ENCODE measurements around the gene KRTAP10-4. TPM values are rescaled to one million over a fixed set of nuclear protein-coding genes. Genes with fewer than 3 reads are reported as not detected.
"Not testable (repeated sequence)": the region's sequence is repeated elsewhere in the genome, so short reads cannot be mapped to it uniquely, and the experiment has no call there.

The KRTAP10-4 gene
- total RNA-seq, 1 experiment from 2014 or later: not detected

DNA sequence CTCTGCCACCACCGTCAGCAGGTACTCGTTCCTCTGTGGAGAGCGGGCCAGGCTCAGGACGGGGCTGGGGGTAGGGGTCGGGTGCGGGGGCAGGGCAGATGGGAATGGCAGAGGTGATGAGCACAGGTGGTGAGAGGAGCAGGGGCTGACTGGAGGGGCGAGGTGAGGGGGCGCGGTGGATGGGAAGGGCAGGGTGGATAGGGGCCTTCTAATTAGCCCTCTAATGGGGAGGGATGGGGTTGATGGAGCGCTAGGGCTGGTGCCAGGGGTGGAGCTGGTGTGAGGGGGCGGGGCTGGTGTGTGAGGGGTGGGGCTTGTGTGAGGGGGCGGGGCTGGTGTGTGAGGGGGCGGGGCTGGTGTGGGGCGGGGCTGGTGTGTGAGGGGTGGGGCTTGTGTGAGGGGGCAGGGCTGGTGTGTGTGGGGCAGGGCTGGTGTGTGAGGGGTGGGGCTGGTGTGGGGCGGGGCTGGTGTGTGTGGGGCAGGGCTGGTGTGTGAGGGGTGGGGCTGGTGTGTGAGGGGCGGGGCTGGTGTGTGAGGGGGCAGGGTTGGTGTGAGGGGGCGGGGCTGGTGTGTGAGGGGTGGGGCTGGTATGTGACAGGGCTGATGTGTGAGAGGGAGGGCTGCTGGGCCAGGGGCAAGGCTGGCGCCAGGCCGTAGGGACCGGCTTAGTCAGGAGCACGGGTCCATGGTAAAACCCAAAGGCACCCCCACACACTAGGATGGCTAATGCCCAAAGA lies 39.5 kb upstream of the KRTAP10-4 start:
- no peak for DNase-seq (ENCODE audit: low read depth)

DNA sequence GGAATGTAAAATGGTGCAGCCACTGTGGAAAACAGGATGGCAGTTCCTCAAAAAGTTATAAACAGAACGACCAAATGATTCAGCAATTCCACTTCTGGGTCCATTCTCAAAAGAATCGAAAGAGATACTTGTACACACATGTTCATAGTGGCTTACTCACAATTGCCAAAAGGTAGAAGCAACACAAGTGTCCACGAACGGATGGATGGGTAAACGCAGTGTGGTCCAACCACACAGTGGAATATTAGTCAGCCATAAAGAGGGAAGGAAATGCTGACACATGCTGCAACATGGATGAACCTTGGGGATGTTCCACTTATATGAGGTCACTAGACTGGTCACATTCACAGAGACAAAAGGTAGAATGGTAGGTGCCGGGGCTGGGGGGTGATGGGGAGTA lies 38.8 kb upstream of the KRTAP10-4 start:
- no peak for DNase-seq (ENCODE audit: low read depth)

DNA sequence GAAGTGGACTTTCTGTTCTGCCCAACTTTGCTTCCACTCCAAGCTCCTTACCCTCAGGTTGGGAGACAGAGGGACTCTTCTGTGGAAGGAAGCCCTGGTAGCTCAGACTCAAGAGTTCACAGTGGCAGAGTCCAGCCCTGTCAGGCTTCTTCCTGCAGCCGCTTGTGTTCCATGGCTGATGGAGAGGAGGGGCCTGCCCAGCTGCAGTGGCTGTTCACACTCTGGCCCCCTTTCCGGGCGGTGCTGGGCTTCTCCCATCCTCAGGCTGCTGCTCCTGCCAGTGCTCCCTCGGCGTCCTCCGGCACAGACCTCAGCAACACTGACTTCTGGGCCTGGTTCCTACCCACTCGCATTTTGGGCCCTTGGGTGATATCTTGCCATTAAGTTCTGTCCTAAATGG lies 37.6 kb upstream of the KRTAP10-4 start:
- no peak for DNase-seq (ENCODE audit: low read depth)

DNA sequence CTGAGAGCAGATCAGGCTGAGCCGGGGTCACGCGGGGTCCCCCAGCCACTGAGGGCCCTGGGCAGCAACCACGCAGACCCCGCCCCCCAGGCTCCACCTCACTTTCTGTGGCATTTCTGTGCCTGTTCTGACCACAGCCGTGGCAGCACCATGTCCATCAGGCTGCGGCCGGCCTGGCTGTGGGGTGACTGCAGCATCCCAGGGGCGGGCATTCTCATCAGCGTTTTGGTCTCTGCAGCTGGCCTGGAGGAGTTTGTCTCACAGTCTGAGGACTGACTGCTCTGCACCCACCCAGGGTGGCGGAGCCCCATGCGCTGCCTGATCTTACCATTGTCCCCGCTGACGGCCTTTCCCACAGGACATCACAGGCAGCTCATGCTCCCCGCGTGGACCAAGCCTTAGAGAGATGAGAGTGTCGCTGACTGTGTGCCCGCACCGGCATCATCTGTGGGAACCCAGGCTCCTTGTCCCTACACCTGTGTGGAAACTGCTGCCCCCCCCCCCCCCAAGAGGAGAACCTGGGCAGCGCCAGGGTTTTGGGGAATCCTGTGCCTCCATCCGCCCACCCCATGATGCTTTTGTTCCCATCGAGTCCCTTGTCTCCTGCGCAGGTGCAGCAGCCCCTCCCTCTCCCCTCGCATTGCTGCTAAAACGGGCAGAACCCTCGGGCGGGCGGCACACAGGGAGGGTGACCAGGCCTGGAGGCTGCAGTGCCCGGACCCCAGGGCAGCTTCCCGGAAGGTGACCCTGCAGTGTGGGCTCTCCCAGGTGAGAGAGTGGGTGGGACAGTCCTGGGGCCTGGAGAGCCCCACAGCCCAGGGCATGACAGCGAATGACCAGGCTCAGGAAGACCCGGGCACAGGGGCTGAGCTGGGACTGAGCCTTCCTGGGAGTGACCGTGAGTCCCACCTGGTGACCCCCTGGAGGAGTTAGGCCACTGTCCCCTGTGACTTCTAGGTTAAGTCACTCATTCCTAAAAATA lies 35.3 kb upstream of the KRTAP10-4 start:
- DNase-seq (ENCODE audit: low read depth): peak; percentile 1

DNA sequence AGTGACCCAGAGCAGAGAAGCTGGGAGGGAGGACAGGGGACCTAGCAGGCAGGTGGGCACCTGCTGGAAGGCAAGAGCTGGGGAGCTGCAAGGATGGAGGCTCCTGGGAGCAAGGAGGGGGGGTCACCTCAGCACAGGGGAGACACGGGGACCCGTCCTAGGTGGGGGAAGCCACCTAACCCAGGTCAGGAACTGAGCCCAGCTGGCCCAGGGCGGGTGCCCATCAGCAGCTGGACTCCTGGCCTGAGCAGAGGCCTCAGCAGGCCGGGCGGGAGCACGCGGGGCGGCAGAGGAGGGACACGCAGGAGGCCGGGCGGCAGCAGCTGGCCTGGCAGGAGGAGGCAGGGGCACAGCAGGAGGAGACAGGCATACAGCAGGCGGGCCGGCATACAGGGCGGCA lies 34.5 kb upstream of the KRTAP10-4 start:
- peak; percentile 2 for DNase-seq (ENCODE audit: low read depth)

DNA sequence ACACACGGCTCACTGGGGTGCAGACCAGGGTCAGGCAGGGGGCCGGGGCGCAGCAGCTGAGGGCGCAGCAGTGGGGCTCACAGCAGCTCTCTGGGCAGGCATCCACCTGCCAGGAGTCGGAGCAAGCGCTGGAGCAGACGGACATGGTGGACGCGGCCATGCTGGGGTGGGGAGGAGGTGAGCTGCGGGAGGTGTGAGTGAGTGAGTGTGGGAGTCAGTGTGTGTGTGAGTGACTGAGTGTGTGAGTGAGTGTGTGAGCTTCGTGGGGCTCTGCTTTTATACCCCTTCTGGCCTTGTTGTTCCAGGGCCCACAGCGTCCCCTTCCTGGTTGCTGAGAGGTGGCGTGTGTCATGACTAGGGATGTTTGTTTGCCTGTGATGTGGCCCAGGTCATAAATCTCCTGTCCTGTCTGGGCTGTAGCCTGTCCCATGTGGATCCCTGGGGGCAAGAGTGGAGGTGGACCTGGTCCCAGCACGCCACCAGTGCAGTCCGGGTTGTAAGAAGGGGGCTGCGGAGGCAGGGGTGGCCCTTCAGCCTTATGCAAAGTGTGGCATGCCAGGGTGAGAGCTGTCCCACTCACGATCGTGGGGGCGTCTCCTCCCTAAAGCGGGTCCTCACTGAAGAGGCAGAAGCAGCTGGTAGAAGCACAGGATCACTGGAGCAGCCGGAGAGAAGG lies 33.4 kb upstream of the KRTAP10-4 start, which contains the start of gene KRTAP10-1:
KRTAP10-1 (minus strand) TSS at position 205 of the 676 bp plus-strand sequence; CDS start at position 160, 45 bp downstream.
- DNase-seq (ENCODE audit: low read depth): peak; percentile 3

DNA sequence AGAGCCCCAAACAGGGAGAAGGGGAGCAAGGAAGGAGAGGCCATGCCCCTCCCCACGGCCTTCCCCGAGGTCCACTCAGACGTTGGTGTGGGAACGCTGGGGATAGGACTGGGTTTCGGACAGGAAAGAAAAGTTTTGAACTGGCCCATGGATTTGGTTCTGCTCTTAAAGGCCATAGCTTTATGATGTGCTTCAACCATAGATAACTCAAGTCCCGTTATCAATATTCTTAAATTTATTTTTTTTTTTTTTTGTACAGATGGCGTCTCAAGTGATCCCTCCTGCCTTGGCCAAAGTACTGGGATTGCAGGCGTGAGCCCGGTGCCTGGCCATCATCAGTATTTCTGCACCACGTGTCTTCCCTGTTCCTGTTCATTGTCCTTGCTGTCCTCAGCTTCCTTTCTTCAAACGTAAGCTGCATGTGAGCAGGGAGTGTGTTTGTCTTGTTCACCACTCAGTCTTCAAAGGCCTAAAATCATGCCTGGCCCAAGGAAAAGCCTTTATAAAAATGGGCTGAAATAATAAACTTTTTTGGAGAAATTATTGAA lies 32.7 kb upstream of the KRTAP10-4 start:
- DNase-seq (ENCODE audit: low read depth): no peak

DNA sequence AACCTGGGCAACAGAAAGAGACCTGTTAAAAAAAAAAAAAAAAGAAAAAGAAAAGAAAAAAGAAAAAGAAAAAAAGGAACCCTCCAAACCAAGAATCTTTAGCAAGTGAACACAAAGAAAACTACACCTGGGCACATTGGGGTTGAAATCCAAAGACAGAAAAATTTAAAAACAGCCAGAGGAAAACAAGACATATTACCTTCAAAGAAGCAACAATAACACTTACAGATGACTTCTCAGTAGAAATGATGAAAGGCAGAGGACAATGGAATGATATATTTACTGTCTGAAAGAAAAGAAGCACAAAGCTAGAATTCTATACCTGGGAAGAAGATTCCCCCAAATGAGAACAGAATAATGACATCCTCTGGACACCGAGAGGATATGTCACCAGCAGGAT lies 30.8 kb upstream of the KRTAP10-4 start:
- no peak for DNase-seq (ENCODE audit: low read depth)

DNA sequence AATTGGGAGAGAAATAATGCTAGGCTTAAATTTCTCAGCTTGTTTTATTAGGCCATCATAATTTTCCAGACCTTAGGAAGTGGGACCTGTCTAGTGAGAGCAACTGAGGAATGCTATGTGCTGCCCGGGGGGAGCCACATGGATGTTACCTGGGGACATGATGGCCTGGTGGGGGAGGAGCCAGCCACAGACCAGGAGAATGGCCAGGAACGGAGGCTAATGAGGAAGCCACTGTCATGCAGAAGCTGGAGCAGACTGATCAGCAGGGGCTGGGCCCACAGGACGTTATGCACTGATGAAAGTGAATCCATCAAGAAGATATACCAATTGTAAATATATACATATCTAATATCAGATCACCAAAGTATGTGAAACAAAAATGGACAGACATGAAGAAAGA lies 29.0 kb upstream of the KRTAP10-4 start:
- DNase-seq (ENCODE audit: low read depth): no peak

DNA sequence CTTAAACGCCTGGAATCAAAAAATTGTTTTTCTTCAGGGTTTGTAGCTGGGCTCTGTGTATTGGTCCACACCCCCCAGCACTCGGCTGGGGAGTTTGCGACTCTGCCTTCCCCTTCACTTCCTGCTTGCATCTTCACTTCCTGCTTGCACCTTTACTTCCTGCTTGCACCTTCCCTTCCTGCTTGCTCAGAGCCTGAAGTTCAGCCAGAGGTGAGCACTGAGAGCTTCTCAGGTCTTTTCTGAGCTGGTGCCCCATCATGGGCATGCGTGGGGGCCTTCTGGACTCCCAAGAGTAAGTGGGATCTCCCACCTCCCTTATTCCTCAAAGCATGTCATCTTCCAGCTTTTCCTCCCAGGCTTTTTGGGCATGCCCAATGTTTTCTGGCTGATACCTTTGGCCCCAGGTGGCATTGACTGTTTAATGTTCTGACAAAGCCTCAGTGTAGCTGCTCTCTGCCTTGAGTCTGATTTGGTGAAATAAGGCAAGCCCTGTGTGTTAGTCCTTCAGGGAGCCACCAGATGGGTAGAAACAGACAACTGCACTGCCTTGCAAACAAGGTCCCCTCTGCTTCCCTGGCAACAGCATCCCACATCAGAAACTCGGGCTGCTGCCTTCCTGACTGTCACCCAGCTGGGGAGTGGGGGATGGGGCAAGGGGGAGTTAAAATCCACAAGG lies 25.7 kb upstream of the KRTAP10-4 start:
- DNase-seq (ENCODE audit: low read depth): no peak

DNA sequence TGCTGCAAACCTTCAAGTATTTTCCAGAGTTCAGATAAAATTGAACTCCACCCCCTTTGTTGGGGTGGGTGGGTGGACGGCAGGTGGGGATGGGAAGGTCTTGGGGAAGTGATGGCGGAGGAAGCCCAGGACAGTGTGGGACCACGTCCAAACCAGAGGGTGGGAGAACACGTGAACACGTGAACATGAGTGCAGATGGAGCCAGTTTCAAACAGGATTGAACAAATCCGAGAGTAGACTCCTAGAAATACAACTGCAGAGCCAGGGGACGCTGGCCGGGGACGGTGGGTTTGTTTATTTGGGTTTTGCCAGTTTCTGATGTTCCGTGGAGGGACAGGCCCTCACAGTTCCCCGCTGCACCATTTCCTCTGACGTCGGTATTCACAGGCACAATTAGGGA lies 25.1 kb upstream of the KRTAP10-4 start:
- no peak for DNase-seq (ENCODE audit: low read depth)

DNA sequence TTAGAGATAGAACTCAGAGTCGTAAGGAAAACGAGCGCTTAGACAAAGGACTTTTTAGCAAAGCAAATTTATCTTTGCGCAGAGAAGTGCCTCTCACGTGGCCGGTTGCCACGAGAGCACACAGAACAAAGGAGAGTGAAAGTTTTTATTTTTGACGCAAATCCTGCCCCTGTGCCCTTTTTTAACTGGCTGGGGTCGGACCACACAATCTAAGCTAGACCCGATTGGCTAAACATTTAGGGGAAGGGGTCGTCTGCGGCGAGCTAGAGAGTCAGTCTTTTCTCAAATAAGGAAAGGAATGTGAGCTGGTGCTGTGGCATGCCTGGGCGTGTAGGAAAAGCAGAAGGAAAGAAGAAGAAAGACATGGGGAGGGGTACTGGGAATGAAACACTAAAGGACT lies 24.6 kb upstream of the KRTAP10-4 start:
- DNase-seq (ENCODE audit: low read depth): no peak

DNA sequence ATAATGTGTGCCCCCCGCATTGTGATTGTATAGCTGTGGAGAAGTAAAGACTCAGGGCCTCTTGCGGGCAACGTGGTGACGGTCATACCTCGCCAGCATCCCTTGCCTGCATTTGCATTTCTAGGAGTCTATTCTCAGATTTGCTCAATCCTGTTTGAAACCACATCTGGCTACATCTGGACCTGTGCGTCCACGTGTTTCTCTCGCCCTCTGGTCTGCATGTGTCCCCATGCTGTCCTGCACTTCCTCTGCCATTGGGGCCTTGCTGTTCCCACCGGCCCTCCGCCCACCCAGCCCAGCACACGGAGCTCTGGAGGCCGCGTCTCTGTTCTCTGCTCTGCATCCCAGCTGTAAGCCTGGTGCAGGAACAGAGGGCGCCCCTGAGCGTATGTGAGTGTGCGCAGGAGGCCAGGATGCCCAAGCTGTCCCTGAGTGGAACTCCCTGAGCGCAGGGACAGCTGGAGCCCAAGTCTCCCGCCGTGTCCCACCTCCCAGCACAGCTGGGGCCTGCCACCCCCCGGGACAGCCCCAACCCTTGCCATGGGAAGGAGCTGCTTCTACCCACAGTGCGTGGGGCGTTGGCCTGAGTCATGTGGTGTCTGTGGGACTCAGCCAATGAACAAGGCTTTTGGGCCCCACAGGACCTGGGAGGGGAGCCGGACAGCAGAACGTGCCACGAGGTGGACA lies 23.9 kb upstream of the KRTAP10-4 start:
- DNase-seq (ENCODE audit: low read depth): no peak

DNA sequence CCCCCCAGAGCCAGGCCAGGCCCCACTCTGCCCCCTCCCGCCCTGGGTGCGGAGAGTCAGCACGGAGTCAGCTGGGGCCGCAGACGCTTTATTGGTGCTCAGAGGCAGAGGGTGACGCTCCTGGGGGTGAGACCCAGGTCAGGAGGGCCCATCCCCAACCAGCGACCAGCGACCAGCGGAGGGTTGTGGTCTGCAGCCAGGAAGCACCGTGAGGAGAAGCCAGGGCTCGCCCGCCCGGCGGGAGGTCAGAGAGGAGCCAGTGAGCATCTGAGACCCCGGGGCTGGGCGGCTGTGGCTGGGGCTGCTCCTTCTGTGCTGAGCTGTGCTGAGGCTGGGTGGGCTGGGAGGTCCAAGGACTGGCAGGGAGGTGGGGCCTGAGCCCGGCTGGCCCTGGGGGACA lies 23.2 kb upstream of the KRTAP10-4 start:
- DNase-seq (ENCODE audit: low read depth): not testable (repeated sequence)

DNA sequence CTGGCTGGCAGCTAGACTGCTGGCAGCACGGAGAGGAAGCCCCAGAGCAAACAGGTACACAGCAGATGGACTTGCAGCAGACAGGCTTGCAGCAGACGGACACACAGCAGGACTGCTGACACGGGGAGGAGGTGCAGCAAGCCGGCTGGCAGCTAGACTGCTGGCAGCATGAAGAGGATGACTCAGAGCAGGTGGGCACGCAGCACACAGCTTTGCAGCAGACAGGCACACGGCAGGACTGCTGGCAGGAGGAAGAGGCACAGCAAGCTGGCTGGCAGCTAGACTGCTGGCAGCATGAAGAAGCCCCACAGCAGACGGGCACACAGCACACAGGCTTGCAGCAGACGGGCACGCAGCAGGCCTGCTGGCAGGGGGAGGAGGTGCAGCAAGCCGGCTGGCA lies 22.7 kb upstream of the KRTAP10-4 start:
- peak; percentile 53 for DNase-seq (ENCODE audit: low read depth)

DNA sequence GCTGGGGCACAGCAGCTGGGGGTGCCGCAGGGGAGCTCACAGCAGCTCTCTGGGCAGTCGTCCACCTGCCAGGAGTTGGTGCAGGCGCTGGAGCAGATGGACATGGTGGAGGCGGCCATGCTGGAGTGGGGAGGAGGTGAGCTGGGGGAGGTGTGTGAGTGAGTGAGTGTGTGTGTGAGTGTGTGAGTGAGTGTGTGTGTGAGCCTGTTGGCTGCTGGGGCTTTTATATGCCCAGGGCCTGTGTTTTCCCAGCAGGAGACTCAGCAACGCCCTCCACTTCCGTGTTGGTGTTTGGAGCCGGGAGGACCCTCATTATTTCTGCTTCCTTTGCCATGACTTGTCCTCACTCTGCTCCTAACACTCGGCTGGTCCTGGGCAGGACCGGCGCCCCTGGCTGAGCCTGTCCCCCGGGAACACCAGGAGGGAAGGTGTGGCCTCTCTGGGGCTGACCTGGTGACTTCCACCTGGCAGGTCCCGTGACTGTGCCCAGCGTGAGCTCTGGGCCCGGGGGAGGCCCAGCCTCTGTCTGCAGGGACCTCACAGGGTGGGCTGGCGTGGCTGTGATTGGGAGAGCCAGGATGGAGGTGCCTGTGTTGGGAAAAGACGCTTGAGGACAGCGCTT lies 22.1 kb upstream of the KRTAP10-4 start, which contains the start of gene KRTAP10-2:
KRTAP10-2 (minus strand) TSS at position 166 of the 622 bp plus-strand sequence; CDS start at position 119, 47 bp downstream.
- DNase-seq (ENCODE audit: low read depth): no peak

DNA sequence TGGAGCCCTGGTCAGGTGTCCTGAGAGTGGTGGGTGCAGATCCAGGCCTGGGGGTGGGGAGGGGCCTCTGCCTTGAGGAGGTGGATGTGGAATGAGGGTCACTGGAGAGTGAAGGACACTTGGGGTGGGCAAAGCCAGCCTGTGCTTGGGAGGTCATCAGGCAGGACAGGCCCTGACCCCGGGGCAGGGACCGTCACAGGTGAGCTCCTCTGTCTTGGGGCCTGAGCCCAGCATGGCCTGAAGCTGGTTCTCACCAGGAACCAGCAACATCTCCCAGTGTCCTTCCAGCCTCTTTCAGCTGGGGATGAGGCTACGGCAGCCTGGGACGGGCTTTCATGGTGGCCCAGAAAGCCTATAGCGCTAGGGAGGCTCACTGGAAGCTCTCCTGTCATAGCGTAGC lies 21.4 kb upstream of the KRTAP10-4 start:
- no peak for DNase-seq (ENCODE audit: low read depth)

DNA sequence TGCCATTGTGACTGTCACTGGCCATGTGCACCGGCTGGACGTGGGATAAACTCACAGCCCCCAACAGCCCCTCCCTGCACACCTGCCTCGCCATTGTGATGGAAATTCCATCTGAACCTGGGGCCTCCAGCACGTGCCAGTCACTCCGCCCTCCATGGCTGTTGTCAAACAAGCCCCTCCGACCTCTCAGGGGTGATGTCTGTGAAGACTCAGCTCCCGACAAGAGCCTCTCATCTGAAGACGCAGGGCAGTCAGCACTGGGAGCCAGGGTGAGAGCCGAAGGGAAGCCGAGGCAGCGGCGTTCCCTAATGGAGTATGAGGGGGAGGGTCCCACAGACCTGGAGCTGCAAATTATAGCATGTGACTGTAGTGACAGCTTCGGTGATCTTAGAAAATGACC lies 20.8 kb upstream of the KRTAP10-4 start:
- DNase-seq (ENCODE audit: low read depth): no peak

DNA sequence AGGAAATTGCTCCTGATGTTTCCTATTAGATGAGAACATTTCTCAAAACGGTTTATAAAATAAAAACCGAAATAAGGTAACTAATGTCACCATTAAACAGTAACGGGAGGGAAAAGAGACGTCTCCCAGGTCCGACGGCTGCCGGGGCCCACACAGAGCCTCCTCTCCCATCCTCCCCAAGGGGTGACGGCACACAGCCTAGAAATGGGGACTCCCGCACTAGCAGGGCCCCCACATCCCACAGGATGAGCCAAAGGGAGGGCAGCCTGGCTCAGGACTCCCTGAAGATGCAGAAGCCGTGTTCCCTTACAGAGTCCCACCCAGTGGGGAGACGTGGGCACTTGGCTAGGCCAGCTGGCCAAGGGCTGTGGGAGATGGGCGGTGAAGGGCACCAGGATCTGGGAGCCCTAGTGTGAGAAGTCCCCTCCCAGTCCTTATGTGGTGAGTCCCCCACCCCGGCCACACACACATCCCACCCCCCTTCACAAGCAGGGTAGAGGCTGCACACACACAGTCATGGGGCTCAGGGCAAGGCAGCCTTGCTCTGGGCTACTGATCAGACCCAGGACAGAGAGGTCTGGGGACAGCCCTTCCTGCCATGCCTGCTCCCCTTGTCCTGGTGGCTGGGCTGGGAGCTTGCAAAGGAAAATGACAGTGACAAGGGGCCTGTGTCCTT lies 18.2 kb upstream of the KRTAP10-4 start:
- no peak for DNase-seq (ENCODE audit: low read depth)

DNA sequence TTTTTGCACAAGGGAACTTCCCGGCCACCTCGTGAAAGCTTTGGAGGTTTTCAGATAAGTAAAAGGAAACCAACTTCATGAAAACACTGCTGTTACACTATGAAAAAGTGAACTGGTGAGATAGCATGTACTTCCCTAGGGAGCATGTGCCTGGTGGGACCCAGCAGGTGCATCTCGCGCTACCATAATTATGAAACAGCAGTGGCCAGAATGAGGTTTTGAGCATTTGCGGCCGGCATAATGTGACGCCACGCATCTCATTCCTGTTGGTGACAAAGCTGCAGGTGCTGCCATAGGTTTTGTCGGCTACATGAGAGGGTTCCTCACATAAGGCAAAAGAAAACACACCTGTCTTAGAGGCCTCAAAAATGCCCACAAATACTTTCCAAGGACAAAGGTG lies 16.6 kb upstream of the KRTAP10-4 start:
- DNase-seq (ENCODE audit: low read depth): no peak
